ENCODE measurements around the gene MARCHF4.

DNA sequence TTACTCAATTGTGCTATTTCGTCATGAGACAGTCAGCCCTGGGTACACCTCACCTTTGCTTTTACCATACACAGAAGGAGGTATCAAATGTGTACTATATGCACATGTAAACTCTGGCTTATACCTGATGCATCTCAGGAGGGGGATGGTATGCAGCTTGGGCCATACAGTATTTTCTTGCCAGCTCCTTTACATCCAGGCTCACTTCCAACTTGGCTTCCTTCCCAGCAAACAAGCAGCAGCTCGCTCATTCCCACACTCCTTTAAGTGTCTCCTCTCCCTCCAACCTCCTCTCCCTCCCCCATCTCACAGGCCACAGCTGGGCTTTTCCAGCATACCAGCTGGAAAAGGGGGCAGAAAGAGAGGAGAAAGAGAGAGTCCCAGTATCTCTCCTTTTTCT, 9.6 kb downstream of the MARCHF4 start:
- TF ChIP-seq, protein P1, sequence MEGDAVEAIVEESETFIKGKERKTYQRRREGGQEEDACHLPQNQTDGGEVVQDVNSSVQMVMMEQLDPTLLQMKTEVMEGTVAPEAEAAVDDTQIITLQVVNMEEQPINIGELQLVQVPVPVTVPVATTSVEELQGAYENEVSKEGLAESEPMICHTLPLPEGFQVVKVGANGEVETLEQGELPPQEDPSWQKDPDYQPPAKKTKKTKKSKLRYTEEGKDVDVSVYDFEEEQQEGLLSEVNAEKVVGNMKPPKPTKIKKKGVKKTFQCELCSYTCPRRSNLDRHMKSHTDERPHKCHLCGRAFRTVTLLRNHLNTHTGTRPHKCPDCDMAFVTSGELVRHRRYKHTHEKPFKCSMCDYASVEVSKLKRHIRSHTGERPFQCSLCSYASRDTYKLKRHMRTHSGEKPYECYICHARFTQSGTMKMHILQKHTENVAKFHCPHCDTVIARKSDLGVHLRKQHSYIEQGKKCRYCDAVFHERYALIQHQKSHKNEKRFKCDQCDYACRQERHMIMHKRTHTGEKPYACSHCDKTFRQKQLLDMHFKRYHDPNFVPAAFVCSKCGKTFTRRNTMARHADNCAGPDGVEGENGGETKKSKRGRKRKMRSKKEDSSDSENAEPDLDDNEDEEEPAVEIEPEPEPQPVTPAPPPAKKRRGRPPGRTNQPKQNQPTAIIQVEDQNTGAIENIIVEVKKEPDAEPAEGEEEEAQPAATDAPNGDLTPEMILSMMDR (IDR thresholded peaks at IDR 0.05), result no peak
- no peak for TF ChIP-seq POLR2A (IDR thresholded peaks at IDR 0.05)
- TF ChIP-seq EP300 (IDR thresholded peaks at IDR 0.05), result no peak
- TF ChIP-seq POLR2AphosphoS5 (IDR thresholded peaks at IDR 0.05), result no peak

All from stomach (tissue), 4 donors.